ENCODE results near the gene REEP1. TPM values are rescaled to one million over a fixed set of nuclear protein-coding genes. Genes with fewer than 3 reads are reported as not detected.

The REEP1 gene
- total and polyA plus RNA-seq, 4 experiments from 2014 or later, result 0.15 TPM; not detected in 3

DNA sequence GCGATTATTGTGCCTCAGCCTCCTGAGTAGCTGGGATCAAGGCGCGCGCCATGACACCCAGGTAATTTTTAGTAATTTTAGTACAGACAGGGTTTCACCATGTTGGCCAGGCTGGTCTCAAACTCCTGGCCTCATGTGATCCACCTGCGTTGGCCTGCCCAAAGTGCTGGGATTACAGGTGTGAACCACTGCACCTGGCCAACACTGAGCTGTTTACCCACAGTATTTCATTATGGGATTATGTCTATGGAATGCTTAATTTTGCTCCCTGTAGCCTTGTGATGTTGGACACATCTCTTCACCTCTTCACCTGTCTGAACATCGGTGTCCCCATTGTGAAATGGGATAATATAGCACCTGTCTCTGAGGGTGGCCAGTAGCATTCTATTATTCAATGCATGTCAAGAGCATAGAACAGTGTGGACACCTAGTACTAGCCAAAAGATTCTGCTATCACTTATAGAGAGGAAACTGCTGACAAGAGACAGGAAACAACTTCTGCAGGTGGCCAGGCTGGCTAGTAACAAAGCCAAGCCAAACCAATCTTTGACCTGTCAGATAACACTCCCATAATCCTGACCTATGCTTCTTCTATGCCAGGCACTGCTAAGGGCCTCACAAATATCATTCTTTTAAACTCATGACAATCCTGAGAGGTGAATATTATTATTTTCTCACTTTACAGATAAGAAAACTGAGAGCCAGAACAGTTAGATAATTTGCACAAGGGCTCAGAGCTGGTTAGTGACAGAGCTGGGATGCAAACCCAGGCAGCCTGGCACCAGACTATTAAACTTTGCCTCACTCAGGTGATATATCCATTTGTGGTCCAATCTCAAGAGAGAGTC, 29.4 kb upstream of the REEP1 start:
- Mint-ChIP-seq H3K4me3 (peak overlapping the region in 3 of 8 donors; percentile 21 to 45 (median 39)), H3K27ac (peak overlapping the region in 2 of 7 donors; percentile 42 to 67), H3K27me3 (peaks cover 1 to 4% of the 10 kb centered on the region in 2 donors), H3K4me1 (peaks cover 23 to 44% (median 33%) of the 10 kb centered on the region in 4 donors), H3K36me3 (no peaks in the 10 kb centered on the region), H3K9me3 (peaks cover 0 to 8% (median 2%) of the 10 kb centered on the region in 8 donors)
- intact Hi-C loops (cut with micrococcal nuclease), result loop anchor here (10.0 kb wide), 1 partner anchor 542 kb away; no protein-coding TSS in a partner anchor
- DNase-seq, result no peak
- peaks cover 22% of the 10 kb centered on the region for H3K4me1 ChIP-seq (ENCODE audit: insufficient read depth, low read length)
- no peaks in the 10 kb centered on the region for H3K9me3 ChIP-seq (ENCODE audit: control insufficient read depth in 1 of 2, low read length in 2 of 2)
- no peak overlapping the region for H3K4me3 ChIP-seq (ENCODE audit: low read length in 2 of 2)
- ChIA-PET POLR2A (ENCODE audit: partially characterized antibody) (interaction anchor here (2.0 to 2.6 kb wide), 2 partner anchors 74 kb away, joined by 8 to 16 read pairs; partner anchors contain the start of gene KDM3A), CTCF (ENCODE audit: partially characterized antibody) (interaction anchor here (1.0 to 4.6 kb wide), 4 partner anchors 74 to 146 kb away, joined by 3 to 29 read pairs (median 4); partner anchors contain the start of gene KDM3A)
- no peaks in the 10 kb centered on the region for H3K36me3 ChIP-seq (ENCODE audit: insufficient read depth, low read length)
- H3K27ac ChIP-seq (ENCODE audit: low read depth, low read length), result no peak overlapping the region
- no peaks in the 10 kb centered on the region for H3K27me3 ChIP-seq (ENCODE audit: insufficient read depth, low read length)

DNA sequence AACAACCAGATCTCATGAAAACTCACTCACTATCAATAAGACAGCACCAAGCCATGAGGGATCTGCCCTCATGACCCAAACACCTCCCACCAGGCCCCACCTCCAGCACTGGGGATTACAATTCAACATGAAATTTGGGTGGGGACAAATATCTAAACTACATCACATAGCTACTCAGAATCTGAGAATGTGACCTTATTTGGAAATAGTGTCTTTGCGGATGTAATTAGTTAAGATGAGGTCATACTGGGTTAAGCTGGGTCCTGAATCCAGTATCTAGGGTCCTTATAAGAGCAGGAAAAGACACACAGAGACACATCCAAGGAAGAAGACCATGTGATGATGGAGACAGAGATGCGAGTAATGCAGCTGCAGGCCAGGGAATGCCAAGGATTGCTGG, 27.5 kb upstream of the REEP1 start:
- Histone ChIP-seq H3K27me3 (ENCODE audit: insufficient read depth, low read length) (no peaks in the 10 kb centered on the region), H3K4me3 (ENCODE audit: low read length in 2 of 2) (no peak overlapping the region), H3K27ac (ENCODE audit: low read depth, low read length) (no peak overlapping the region), H3K9me3 (ENCODE audit: control insufficient read depth in 1 of 2, low read length in 2 of 2) (no peaks in the 10 kb centered on the region), H3K4me1 (ENCODE audit: insufficient read depth, low read length) (peaks cover 11% of the 10 kb centered on the region), H3K36me3 (ENCODE audit: insufficient read depth, low read length) (no peaks in the 10 kb centered on the region)
- H3K9me3 Mint-ChIP-seq, result peaks cover 0 to 4% (median 1%) of the 10 kb centered on the region in 8 donors
- H3K36me3 Mint-ChIP-seq, result no peaks in the 10 kb centered on the region
- no peak overlapping the region for H3K27ac Mint-ChIP-seq
- ChIA-PET CTCF (ENCODE audit: partially characterized antibody) (interaction anchor here (1.6 kb wide), 1 partner anchor 77 kb away, joined by 4 read pairs; no protein-coding TSS in a partner anchor), POLR2A (ENCODE audit: partially characterized antibody) (interaction anchor here (2.0 kb wide), 1 partner anchor 76 kb away, joined by 8 read pairs; the partner anchor contains the start of gene KDM3A)
- DNase-seq, result no peak
- H3K4me3 Mint-ChIP-seq, result no peak overlapping the region
- H3K27me3 Mint-ChIP-seq, result peaks cover 1 to 5% of the 10 kb centered on the region in 2 donors
- intact Hi-C loops (cut with micrococcal nuclease), result loop anchor here (10.0 kb wide), 1 partner anchor 540 kb away; no protein-coding TSS in a partner anchor
- H3K4me1 Mint-ChIP-seq, result peaks cover 12 to 29% (median 20%) of the 10 kb centered on the region in 4 donors

DNA sequence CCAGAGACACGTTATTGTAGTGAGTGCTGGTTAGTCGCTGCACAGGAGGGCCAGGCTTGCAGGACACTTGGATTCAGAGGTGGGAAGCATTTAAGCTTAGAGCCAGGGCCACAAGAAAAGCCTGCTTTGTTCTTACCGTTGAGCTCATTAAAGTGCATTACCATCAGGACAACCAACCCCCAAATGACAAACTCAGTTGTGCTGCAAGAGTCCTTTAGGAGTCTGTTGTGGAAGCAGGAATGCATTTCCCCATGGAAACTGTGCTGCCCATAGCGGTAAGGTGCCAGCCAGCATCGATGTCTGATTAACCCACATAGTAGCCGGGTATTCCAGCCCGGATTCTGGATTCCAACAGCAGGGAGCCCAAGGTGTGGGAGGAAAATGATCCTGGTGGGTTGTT, 23.4 kb upstream of the REEP1 start:
- Histone ChIP-seq H3K9me3 (ENCODE audit: control insufficient read depth in 1 of 2, low read length in 2 of 2) (no peaks in the 10 kb centered on the region), H3K36me3 (ENCODE audit: insufficient read depth, low read length) (no peaks in the 10 kb centered on the region), H3K4me3 (ENCODE audit: low read length in 2 of 2) (no peak overlapping the region), H3K27ac (ENCODE audit: low read depth, low read length) (no peak overlapping the region), H3K4me1 (ENCODE audit: insufficient read depth, low read length) (no peaks in the 10 kb centered on the region), H3K27me3 (ENCODE audit: insufficient read depth, low read length) (no peaks in the 10 kb centered on the region)
- CTCF ChIA-PET (ENCODE audit: partially characterized antibody), result no interaction called here
- H3K4me3 Mint-ChIP-seq, result no peak overlapping the region
- no peak overlapping the region for H3K27ac Mint-ChIP-seq
- H3K4me1 Mint-ChIP-seq, result no peaks in the 10 kb centered on the region
- peaks cover 0 to 2% (median 0%) of the 10 kb centered on the region in 8 donors for H3K9me3 Mint-ChIP-seq
- POLR2A ChIA-PET (ENCODE audit: partially characterized antibody), result no interaction called here
- H3K27me3 Mint-ChIP-seq, result peaks cover 3 to 9% of the 10 kb centered on the region in 2 donors
- DNase-seq, result no peak
- intact Hi-C loops (cut with micrococcal nuclease), result loop anchor here (10.0 kb wide), 1 partner anchor 536 kb away; no protein-coding TSS in a partner anchor
- no peaks in the 10 kb centered on the region for H3K36me3 Mint-ChIP-seq

DNA sequence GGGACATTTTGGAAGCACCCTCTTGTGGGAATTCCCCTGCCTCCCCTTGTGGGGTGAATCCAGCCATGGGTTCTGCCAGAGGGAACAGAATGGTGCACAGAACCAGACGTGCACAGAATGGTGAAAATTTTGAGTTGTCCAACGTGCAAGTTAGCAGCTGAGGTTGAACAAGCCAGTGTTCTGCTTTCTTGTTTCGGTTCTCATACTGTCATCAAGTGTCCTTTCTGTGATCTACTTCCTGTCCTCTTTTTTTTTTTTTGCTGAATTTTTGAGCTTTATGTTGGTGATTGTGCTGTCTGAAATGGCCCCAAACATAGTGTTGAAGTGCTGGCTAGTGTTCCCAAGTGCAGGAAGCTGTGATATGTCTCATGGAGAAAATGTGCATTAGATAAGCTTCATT, 21.5 kb upstream of the REEP1 start:
- DNase-seq, result no peak
- H3K9me3 Mint-ChIP-seq, result no peaks in the 10 kb centered on the region
- Histone ChIP-seq H3K4me1 (ENCODE audit: insufficient read depth, low read length) (no peaks in the 10 kb centered on the region), H3K36me3 (ENCODE audit: insufficient read depth, low read length) (no peaks in the 10 kb centered on the region), H3K4me3 (ENCODE audit: low read length in 2 of 2) (no peak overlapping the region), H3K27me3 (ENCODE audit: insufficient read depth, low read length) (no peaks in the 10 kb centered on the region), H3K9me3 (ENCODE audit: control insufficient read depth in 1 of 2, low read length in 2 of 2) (no peaks in the 10 kb centered on the region), H3K27ac (ENCODE audit: low read depth, low read length) (no peak overlapping the region)
- H3K4me1 Mint-ChIP-seq, result no peaks in the 10 kb centered on the region
- H3K4me3 Mint-ChIP-seq, result no peak overlapping the region
- no peak overlapping the region for H3K27ac Mint-ChIP-seq
- no peaks in the 10 kb centered on the region for H3K36me3 Mint-ChIP-seq
- ChIA-PET POLR2A (ENCODE audit: partially characterized antibody) (no interaction called here), CTCF (ENCODE audit: partially characterized antibody) (interaction anchor here (1.0 to 1.1 kb wide), 2 partner anchors 10 to 138 kb away, joined by 3 read pairs; no protein-coding TSS in a partner anchor)
- intact Hi-C loops (cut with micrococcal nuclease), result no loop called here
- peaks cover 5 to 9% of the 10 kb centered on the region in 2 donors for H3K27me3 Mint-ChIP-seq

DNA sequence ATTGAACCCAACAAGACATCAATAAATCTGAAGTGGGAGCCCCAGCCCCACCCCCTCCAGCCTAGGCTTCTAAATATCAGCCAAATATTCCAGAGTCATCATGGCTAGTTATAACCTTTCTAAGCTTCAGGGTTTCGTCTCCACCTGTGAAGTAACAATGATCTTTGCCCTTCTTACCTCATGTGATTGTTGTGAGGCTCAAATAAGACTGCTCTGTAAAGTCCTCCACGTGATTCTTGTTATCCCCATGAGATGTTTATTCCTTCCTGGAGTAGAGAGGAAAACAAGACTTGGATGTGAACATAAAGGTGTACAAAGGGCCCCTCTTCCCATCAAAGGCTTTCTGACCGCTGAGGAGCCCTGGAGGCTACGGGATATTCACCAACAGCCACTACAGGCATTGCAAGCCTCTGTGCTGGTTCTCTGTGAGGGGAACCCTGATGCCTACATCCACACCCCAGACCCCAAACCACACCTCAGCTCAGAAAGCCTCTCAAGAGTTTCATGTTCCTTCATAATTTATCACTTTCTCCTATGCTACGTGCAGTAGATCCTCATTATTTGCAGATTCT, 20.1 kb upstream of the REEP1 start:
- H3K9me3 ChIP-seq (ENCODE audit: control insufficient read depth in 1 of 2, low read length in 2 of 2), result no peaks in the 10 kb centered on the region
- no peak for DNase-seq
- no peaks in the 10 kb centered on the region for H3K36me3 Mint-ChIP-seq
- no peaks in the 10 kb centered on the region for H3K27me3 ChIP-seq (ENCODE audit: insufficient read depth, low read length)
- no peaks in the 10 kb centered on the region for H3K9me3 Mint-ChIP-seq
- intact Hi-C loops (cut with micrococcal nuclease), result no loop called here
- peaks cover 7 to 8% of the 10 kb centered on the region in 2 donors for H3K27me3 Mint-ChIP-seq
- H3K4me3 Mint-ChIP-seq, result no peak overlapping the region
- no peak overlapping the region for H3K27ac ChIP-seq (ENCODE audit: low read depth, low read length)
- no peak overlapping the region for H3K27ac Mint-ChIP-seq
- CTCF ChIA-PET (ENCODE audit: partially characterized antibody), result interaction anchor here (1.5 kb wide), 1 partner anchor 111 kb away, joined by 4 read pairs; no protein-coding TSS in a partner anchor
- H3K4me1 ChIP-seq (ENCODE audit: insufficient read depth, low read length), result no peaks in the 10 kb centered on the region
- H3K4me1 Mint-ChIP-seq, result no peaks in the 10 kb centered on the region
- POLR2A ChIA-PET (ENCODE audit: partially characterized antibody), result no interaction called here
- no peaks in the 10 kb centered on the region for H3K36me3 ChIP-seq (ENCODE audit: insufficient read depth, low read length)
- H3K4me3 ChIP-seq (ENCODE audit: low read length in 2 of 2), result no peak overlapping the region

DNA sequence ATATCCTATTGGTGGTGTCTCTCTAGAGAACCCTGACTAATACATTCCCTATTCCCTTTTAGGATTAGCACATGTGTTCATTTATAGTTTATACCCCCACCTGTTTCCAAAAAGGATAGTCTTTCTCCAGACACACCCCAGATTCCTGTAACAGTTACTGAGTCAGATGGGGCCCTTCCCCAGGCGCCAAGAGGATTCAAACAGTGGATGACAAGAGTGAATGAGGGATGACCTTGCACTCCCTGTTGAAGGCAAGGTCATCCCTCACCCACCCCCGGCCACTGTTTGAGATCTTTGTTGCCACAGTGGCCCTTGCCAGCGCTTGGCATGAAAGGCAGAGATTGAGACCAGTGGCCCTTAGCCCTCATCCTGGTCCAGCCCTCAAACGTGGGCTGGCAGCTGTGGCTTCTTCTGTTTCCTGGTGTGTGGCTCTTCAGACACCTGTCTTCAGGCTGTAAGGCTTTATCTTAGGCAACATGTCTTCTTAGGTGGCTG, 15.3 kb upstream of the REEP1 start:
- Mint-ChIP-seq H3K4me3 (no peak overlapping the region), H3K9me3 (peaks cover 0 to 6% (median 0%) of the 10 kb centered on the region in 8 donors), H3K36me3 (no peaks in the 10 kb centered on the region), H3K4me1 (no peaks in the 10 kb centered on the region), H3K27ac (no peak overlapping the region), H3K27me3 (peaks cover 10 to 19% of the 10 kb centered on the region in 2 donors)
- intact Hi-C loops (cut with micrococcal nuclease), result no loop called here
- Histone ChIP-seq H3K27ac (ENCODE audit: low read depth, low read length) (no peak overlapping the region), H3K27me3 (ENCODE audit: insufficient read depth, low read length) (no peaks in the 10 kb centered on the region), H3K36me3 (ENCODE audit: insufficient read depth, low read length) (no peaks in the 10 kb centered on the region), H3K9me3 (ENCODE audit: control insufficient read depth in 1 of 2, low read length in 2 of 2) (no peaks in the 10 kb centered on the region), H3K4me3 (ENCODE audit: low read length in 2 of 2) (no peak overlapping the region), H3K4me1 (ENCODE audit: insufficient read depth, low read length) (no peaks in the 10 kb centered on the region)
- no peak for DNase-seq
- CTCF ChIA-PET (ENCODE audit: partially characterized antibody), result interaction anchor here (0.6 kb wide), 1 partner anchor 44 kb away, joined by 3 read pairs; no protein-coding TSS in a partner anchor
- POLR2A ChIA-PET (ENCODE audit: partially characterized antibody), result no interaction called here

Measured in CD4-positive, alpha-beta memory T cell (primary cell).